HG02763 (cell line): ENCODE results near the gene FIS1.
"Not testable (repeated sequence)": the region's sequence is repeated elsewhere in the genome, so short reads cannot be mapped to it uniquely, and the experiment has no call there.

Experiments used
- ATAC-seq: cut with Tn5 transposase; IDR thresholded peaks from one replicate; pipeline ENCODE4 v1.9.1; 2021; ENCODE audit warnings: mild to moderate bottlenecking, moderate library complexity; ENCODE audit not compliant: unreplicated experiment

Gene FIS1

DNA sequence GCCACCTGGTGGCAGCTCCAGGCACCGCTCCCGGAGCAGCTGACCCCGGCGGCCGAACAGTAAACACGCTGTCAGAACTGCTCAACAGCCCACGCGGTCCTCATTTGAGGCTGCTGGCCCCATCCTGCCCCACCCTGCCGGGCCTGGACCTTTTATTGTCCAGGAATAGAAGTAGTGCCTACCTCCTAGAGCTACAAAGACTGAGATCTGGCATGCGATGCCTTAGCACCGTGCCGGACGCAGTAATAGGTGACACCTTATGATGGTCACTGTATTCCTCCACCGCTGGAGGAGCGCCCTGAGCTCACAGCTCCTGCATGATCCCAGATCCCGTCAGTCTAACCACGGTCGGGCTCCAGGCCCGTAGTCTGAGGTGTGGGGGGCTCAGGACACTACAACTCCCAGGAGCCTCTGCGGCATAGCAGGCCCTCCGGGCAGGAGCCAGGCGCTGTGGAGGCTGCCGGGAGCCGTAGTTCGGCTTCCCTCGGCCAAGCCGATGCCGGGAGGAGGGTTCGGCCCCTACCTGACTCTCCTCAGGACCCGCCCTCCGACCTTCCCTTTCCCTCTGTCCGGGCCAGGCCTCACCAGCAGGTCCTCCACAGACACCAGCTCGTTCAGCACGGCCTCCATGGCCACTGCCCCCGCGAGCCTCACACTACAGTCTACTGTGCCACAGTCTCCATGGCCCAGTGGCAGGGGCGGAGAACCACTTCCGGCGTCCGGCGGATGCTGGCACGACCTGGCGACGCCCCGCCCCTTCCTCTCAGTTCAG is at the start of gene FIS1:
Gene FIS1, minus strand, starts transcription at position 707 of the 772 bp plus-strand sequence. Its CDS starts 77 bp downstream, at position 630.
- peak; percentile 91 for ATAC-seq

DNA sequence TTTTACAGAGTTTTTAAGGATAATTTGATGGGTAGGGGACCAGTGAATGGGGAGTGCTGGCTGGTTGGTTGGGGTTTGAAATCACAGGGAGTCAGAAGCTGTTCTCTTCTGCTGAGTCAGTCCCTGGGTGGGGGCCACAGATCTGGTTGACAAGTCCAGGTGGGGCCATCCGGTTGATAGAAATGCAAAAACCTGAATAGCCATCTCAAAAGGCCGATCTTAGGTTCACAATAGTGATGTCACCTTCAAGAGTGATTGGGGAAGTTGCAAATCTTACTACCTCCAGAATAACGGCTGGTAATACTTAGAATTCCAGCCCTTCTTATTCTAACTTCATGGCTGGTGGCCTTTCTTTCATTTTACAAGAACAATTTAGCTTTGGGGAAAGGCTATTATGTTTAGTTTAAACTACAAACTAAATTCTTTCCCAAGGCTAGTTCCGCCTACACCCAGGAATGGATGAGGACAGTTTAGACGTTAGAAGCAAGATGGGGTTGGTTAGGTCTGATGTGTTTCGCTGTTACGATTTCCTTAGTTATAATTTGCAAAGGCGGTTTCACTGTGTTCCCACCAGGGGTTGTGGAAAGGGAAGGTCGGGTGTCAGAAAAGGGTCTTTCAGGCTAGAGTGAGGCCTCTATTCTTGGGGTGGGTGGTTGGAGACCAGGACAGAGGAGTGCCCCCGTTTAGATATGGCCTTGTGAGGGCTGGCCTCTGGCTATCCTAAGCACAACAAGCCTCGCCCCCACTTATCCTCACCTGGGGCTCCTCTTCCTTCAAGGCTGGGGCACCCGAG is 49.4 kb upstream of the FIS1 start:
- ATAC-seq: no peak

DNA sequence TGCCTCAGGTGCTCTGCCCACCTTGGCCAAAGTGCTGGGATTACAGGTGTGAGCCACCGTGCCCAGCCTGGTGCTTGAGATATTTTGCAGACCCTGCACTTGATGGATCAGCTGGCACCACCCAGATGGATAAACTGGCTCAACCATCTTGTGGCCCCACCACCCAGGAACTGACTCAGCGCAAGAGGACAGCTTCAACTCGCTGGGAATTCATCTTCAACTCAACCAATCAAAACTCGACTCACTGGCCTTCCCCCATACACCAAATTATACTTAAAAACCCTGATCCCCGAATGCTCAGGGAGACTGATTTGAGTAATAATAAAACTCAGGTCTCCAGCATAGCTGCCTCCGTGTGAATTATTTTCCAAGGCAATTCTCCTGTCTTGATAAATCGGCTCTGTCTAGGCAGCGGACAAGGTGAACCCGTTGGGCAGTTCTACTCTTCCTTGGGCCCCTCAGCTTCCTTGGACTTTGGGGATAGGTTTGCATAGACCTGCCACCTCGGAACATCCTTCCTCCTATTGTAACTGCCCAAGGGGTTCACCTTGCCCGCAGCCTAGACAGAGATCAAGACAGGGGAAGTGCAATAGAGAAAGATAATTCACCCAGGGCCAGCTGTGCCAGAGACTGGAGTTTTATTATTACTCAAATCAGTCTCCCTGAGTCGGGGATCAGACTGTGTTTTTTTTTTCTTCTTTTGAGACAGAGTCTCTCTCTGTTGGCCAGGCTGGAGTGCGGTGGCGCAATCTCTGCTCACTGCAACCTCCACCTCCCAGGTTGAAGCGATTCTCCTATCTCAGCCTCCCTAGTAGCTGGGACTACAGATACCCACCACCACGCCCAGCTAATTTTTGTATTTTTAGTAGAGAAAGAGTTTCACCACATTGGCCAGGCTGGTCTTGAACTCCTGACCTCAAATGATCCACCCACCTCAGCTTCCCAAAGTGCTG is 48.5 kb upstream of the FIS1 start:
- ATAC-seq: not testable (repeated sequence)

DNA sequence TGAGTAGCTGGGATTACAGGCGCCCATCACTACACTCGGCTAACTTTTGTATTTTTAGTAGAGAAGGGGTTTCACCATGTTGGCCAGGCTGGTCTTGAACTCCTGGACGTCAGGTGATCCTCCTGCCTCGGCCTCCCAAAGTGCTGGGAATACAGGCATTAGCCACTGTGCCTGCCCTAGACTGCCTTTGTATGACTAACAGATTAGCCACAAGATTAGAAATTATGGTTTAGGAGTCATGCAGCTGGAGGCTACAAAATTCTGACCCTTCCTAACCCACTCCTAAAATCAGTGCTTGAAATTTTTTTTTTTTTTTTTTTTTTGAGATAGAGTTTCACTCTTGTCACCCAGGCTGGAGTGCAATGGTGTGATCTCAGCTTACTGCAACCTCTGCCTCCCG is 47.7 kb upstream of the FIS1 start:
- not testable (repeated sequence) for ATAC-seq

DNA sequence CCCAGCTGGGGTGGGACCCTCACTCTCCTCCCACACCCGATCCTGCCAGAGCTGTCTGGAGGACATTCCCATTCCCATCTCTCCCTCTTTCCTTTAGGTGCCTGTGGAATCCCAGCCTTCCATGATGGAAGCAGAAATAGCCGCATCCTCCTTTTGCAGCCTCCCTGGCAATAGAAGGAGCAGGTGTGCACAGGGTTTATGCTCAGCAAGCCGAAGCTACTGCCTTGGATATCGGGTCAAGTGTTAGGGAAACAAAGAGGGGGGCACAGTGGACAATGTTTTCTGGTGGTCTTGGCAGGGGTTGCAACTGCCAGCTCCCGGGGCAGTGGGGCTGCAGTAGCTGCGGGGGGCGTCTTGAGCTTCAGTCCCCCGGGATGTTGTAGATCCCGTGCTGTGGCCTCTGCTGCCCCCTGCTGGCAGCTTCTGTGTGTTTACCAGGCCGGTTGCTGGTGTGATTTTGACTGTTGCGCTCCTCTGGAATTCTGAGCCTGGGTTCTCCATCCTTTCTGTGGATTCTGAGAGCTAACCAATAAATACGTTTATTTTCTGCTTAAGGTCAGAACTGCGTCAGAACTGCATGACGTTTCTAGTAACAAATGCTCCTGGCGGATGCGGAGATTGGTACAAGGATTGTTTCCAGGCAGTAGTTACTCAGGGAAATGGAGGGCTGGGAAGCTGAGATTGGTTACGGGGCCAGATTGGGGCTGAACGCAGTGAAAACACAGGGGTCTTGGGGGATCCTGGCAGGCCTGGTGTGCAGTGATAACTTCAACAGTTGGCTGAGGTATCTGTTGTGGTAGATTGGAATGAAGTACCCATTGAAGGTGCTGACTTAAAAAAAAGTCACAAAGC is 45.5 kb upstream of the FIS1 start:
- not testable (repeated sequence) for ATAC-seq

DNA sequence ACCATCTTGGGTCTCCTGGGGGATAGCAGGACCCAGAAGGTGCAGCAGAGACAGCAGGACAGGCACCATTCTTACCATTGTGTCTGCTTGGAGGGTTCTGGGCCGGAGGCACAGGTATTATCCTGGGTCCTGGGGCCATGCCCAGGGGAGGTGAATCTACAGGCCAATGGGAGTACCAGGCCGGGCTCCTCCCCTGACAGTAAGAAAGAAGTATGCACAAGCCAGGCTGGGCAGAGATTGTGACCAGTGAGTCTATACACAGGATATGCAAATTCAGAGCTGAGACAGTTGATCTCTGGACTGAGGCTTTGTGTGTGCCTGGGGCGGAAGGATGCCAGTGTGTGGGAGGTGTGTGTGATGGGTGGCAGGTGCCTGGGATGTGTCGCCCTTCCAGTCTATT is 44.8 kb upstream of the FIS1 start:
- ATAC-seq: not testable (repeated sequence)

DNA sequence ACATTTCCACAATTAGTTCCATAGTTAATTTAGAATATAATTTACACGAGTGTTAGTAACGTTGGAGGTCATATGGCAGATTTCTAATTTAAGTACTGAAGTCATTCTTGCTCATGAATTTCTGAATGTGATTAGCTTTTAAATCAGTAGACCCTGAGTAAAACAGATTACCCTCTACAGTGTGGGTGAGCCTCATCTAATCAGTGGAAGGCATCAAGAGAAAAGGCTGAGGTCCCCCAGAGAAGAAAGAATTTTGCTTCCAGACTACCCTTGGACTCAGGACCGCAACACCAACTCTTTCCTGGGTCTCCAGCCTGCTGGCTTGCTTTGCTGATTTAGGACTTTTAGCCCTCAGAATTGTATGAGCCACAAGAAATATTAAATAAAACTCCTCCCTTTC is 43.6 kb upstream of the FIS1 start:
- no peak for ATAC-seq

DNA sequence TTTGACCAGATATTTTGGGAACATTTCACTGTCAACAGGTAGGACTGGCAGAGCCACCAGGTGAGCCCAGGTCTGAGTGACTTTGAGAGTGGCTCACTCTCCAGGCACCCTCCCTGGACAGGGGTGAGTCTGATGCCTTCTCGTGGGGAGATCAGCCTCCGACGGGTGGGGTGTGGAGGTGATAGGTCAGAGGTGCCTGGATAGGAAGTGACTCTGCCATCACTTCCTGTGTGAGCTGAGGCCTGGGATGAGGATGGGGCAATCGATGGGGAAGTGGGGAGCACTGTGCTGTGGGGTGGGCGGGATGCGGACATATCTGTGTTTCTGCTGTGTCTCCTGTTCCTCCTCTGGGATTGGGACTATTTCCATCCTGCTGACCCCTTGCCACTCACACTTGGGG is 42.2 kb upstream of the FIS1 start:
- no peak for ATAC-seq

DNA sequence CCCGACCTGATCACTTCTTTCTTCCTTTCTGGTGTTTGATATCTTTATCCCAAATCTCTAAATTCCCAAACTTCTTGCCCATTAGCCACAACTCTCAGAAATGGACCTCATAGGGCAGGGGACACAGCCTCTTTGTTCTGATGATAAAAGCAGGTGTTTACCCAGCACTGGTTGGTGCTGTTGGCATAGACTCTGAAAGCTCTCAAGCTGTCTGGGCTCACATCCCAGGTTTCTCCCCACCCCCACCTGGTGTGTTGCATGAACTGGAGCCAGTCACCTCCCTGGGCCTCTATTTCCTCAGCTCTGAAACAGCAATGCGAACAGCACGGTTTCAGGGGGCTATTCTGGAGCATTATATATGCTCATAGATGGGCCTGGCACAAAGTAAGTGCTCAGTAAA is 41.0 kb upstream of the FIS1 start:
- not testable (repeated sequence) for ATAC-seq

DNA sequence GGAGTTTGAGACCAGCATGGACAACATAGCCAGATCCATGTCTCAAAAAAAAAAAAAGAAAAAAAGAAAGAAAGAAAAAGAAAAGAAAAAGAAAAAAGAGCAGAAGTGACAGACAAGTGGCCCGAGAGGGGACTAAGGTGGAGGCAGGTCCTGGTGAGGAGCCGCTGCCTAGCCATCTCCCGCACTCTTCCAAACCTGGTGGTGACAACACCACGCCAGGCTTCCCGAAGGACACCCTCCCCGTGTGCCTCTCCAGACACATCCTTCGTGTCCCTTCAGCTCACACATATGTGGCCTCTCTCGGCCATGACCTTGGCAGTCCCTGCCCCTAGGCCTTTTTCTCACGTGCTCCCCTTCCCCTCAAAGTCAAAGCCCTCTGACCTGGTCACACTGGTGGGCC is 40.3 kb upstream of the FIS1 start:
- no peak for ATAC-seq

DNA sequence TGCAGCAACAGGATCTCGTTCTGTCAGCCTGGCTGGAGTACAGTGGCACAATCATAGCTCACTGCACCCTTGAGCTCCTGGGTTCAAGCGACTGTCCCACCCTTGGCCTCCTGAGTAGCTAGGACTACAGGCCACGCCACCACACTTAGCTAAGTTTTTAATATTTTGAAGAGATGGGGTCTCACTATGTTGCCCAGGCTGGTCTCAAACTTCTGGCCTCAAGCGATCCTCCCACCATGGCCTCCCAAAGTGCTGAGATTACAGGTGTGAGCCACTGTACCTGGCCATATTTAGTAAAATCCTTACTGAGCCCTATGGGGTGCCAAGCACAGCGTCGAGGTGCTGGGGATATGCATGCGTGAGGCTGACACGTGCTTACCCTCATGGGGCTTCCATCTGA is 36.0 kb upstream of the FIS1 start:
- not testable (repeated sequence) for ATAC-seq

DNA sequence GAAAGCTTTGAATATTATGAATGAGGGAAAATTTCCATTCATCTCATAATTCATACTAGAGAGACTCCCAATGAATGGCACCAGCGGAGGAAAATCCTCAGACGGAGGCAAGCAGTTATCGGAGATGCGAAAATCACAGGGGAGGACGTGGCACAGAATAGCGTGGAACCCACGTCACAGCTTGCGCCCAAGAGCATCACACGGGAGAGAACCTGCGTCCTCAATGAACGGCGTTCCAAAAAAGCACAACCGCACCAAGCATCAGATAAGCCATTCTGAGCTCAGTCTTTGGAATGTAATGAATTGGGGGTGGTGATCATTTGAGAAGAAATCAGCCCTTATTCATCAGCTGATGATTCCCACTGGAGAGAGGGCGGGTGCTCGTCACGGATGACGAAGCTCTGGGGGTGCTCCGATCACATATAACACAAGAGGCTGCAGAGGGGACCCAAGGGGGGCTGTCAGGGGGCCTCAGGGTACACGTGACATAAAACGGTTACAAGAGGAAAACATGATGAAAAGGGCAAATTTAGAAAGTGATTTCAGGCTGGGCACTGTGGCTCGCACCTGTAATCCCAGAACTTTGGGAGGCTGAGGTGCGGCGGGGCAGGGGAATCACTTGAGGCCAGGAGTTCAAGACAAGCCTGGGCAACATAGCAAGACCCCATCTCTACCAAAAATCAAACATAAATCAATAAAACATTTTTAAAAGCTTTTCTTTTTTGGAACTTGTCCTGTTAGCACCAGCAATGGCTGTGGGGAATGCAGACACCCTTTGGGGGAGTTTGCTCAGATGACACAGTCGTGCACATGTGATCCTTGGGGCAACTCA is 33.8 kb upstream of the FIS1 start:
- no peak for ATAC-seq

DNA sequence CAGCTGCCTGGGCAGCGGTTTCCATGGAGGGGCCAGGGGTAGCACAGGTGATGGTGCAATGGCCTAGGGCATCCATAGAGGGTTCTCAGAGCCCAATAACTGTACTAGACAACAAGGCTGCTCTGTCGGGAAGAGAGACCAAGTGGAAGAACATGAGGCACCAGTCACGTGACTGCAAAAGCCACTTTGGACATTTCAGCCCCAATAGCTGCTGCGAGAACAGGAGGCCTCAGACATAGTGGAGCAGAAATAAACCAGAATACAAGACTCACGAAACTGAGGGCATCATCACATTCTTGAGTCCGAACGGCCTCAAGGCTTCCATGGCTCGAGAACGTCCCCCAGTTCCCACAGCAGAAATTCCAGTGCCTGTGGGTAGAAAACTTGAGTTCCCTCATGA is 32.3 kb upstream of the FIS1 start:
- no peak for ATAC-seq

DNA sequence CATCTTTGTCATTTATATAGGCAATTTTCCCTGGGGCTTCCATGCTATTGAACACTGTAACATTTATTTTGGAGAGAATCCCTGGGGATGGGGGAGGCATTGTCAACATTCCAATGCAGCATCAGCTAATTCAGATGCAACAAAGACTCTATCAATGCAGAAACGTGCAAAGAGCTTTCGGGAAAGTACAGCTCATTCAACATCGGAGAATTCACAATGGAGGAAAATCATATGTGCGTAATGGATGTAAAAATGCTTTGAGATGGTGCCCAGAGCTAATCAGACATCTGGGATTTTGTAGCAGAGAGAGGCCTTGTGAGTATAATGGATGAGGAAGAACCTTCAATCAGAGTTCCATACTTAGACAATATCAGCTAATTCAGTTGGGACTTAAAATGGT is 28.3 kb upstream of the FIS1 start:
- ATAC-seq: no peak

DNA sequence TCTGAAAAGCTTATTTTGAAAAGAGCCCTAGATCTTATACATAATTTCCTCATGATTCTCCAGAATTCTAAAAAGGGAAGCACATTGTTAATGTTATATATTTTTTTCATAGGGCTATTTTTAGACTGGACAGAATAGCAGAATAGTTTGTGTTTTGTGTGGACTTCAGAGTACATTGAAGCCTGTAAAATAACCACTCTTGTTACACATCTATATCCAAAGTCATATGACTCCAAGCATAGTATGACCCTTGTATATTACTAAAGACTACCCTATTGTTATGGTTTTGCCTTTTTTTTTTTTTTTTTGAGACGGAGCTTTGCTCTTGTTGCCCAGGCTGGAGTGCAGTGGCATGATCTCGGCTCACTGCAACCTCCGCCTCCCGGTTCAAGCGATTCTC is 26.1 kb upstream of the FIS1 start:
- no peak for ATAC-seq

DNA sequence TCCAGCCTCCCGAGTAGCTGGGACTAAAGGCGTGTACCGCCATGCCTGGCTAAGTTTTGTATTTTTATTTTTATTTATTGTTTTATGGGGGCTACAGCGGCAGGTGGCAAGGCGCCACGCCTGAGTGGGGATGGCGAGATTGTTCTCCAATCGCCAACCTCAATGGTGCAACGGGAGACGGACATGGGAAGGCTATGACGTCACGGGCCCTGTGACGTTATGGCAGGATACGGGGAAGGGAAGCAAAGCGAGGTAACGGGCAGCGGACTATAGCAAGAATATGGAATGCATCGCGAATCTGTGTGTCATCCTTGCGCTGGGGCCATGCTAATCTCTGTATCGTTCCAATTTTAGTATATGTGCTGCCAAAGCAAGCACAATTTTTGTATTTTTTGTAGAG is 24.8 kb upstream of the FIS1 start:
- ATAC-seq: no peak

DNA sequence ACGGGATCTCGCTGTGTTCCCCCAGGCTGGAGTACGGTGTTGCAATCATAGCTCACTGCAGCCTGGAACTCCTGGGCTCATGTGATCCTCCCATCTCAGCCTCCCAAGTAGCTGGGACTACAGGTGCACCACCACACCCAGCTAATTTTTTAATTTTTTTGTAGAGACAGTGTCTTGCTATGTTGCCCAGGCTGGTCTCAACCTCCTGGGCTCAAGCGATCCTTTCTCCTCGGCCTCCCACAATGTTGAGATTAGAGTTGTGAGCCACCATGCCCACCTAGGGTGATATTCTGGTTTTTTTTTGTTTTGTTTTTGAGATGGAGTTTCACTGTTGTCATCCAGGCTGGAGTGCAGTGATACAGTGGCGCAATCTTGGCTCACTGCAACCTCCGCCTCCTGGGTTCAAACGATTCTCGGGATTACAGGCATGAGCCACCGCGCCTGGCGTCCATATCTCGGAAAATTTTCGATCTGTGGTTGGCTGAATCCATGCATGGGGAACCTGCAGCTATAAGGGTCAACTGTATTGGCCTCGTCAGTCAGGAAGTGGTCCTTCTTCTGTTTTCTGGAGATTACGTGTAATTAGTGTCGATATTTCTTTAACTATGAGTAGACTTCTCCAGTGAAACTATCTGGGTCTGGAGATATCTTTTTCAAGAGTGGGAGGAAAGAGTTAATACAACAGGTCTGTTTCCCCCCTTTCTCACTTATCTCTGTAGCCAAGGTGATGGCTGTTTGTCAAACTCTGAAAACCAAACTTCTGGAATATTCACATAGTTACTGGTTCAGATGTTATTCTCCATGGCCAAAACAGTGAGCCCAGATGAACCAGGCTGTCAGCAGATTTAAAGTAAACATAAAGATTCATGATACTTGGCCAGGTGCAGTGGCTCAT is 21.0 kb upstream of the FIS1 start:
- ATAC-seq: no peak

DNA sequence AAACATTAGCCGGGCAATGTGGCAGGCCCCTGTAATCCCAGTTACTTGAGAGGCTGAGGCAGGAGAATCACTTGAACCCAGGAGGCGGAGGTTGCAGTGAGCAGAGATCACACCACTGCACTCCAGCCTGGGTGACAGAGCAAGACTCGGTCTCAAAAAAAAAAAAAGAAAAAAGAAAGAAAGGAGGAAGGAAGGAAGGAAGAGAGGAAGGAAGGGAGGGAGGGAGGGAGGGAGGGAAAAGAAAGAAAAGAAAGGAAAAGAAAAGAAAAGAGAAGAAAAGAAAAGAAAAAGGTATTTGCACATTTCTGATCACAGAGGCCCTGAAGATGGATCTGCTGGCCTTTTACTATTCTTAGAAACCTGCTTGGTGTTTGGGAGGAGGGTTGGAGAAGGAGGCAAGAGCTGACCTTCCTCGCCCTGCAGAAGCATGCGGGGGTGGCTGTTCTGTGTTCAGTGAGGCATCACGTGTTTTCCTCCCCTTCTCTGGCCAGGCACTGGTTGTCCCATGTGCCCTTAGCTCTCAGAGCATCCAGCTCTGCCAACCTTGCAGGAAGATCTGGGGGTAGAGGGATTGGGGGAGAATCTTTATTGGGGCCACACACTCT is 19.3 kb upstream of the FIS1 start:
- not testable (repeated sequence) for ATAC-seq
